SK-N-SH treated with all-trans-retinoic acid at 6 μM for 48 hours (cell line): ENCODE data around the gene DNER.

ENCODE experiments used
- ATAC-seq: fragments of 200-7000 bp; cut with Tn5 transposase; 3 replicates; pipeline ENCODE4 v1.9.1; 2020; ENCODE audit warnings: mild to moderate bottlenecking, moderate library complexity
- ARNTL ChIP-seq: fragments of 450-650 bp; formaldehyde crosslinking; IDR thresholded peaks from 2 replicates; pipeline ENCODE4 v1.5.0; 2020; ENCODE audit warnings: low read depth, mild to moderate bottlenecking, moderate library complexity, borderline replicate concordance
- CSDC2 ChIP-seq: fragments of 250-450 bp; sonication (Bioruptor Pico); IDR thresholded peaks from 2 replicates; pipeline ENCODE4 v1.5.0; 2020; ENCODE audit warnings: mild to moderate bottlenecking, moderate library complexity
- CSRNP3 ChIP-seq: fragments of 250-450 bp; sonication (Bioruptor Pico); IDR thresholded peaks from 2 replicates; pipeline ENCODE4 v1.5.1; 2021; ENCODE audit warnings: mild to moderate bottlenecking, moderate library complexity
- ESRRG ChIP-seq: fragments of 250-450 bp; sonication (Bioruptor Pico); IDR thresholded peaks from 2 replicates; pipeline ENCODE4 v1.6.1; 2021; ENCODE audit warnings: mild to moderate bottlenecking
- GLIS3 ChIP-seq: fragments of 250-450 bp; sonication (Bioruptor Pico); IDR thresholded peaks from 2 replicates; pipeline ENCODE4 v1.5.0; 2020; ENCODE audit warnings: mild to moderate bottlenecking, moderate library complexity
- ISL1 ChIP-seq: fragments of 250-450 bp; sonication (Bioruptor Pico); IDR thresholded peaks from 2 replicates; pipeline ENCODE4 v2.1.2; 2022; ENCODE audit warnings: mild to moderate bottlenecking, moderate library complexity
- OSR1 ChIP-seq: fragments of 250-450 bp; sonication (Bioruptor Pico); IDR thresholded peaks from 2 replicates; pipeline ENCODE4 v1.8.0; 2022; ENCODE audit warnings: moderate library complexity, mild to moderate bottlenecking, inconsistent platforms
- PATZ1 ChIP-seq: fragments of 250-450 bp; sonication (Bioruptor Pico); IDR thresholded peaks from 2 replicates; pipeline ENCODE4 v1.8.0; 2020; ENCODE audit warnings: mild to moderate bottlenecking, moderate library complexity, borderline replicate concordance
- PPARA ChIP-seq: fragments of 250-450 bp; sonication (Bioruptor Pico); IDR thresholded peaks from 2 replicates; pipeline ENCODE4 v1.5.0; 2020; ENCODE audit warnings: mild to moderate bottlenecking, borderline replicate concordance
- RARB ChIP-seq: fragments of 250-450 bp; sonication (Bioruptor Pico); IDR thresholded peaks from 2 replicates; pipeline ENCODE4 v1.8.0; 2021; ENCODE audit warnings: mild to moderate bottlenecking, moderate library complexity
- TCF4 ChIP-seq: fragments of 250-450 bp; sonication (Bioruptor Pico); IDR thresholded peaks from 2 replicates; pipeline ENCODE4 v1.8.0; 2021; ENCODE audit warnings: mild to moderate bottlenecking, moderate library complexity, borderline replicate concordance
- TOX ChIP-seq: fragments of 250-450 bp; sonication (Bioruptor Pico); IDR thresholded peaks from 2 replicates; pipeline ENCODE4 v1.8.0; 2021; ENCODE audit warnings: mild to moderate bottlenecking, moderate library complexity, borderline replicate concordance
- TSHZ2 ChIP-seq: fragments of 250-450 bp; sonication (Bioruptor Pico); IDR thresholded peaks from 2 replicates; pipeline ENCODE4 v1.5.0; 2020; ENCODE audit warnings: mild to moderate bottlenecking, moderate library complexity
- ZC3H10 ChIP-seq: fragments of 250-450 bp; sonication (Bioruptor Pico); IDR thresholded peaks from 2 replicates; pipeline ENCODE4 v1.5.1; 2021; ENCODE audit warnings: mild to moderate bottlenecking, moderate library complexity
- ZFP3 ChIP-seq: fragments of 250-450 bp; sonication (Bioruptor Pico); IDR thresholded peaks from 2 replicates; pipeline ENCODE4 v1.5.0; 2020; ENCODE audit warnings: mild to moderate bottlenecking, moderate library complexity
- ZFP30 ChIP-seq: fragments of 450-650 bp; formaldehyde crosslinking; IDR thresholded peaks from 2 replicates; pipeline ENCODE4 v1.5.0; 2022; ENCODE audit warnings: mild to moderate bottlenecking, moderate library complexity
- ZNF70 ChIP-seq: fragments of 450-650 bp; formaldehyde crosslinking; IDR thresholded peaks from 2 replicates; pipeline ENCODE4 v1.5.0; 2020; ENCODE audit warnings: mild to moderate bottlenecking, moderate library complexity
- ZNF8 ChIP-seq: fragments of 450-650 bp; formaldehyde crosslinking; IDR thresholded peaks from 2 replicates; pipeline ENCODE4 v1.5.0; 2020; ENCODE audit warnings: mild to moderate bottlenecking, moderate library complexity
- TF ChIP-seq, protein P1 (sequence below): fragments of 250-450 bp; sonication (Bioruptor Pico); IDR thresholded peaks from 2 replicates; pipeline ENCODE4 v1.5.1; 2020; ENCODE audit warnings: low read depth, mild to moderate bottlenecking, moderate library complexity
- TF ChIP-seq, protein P2 (sequence below): fragments of 250-450 bp; sonication (Bioruptor Pico); IDR thresholded peaks from 2 replicates; pipeline ENCODE4 v1.8.0; 2021; ENCODE audit warnings: low read depth, mild to moderate bottlenecking, moderate library complexity, borderline replicate concordance

DNER gene

GRCh38 chr2:229629039-229629438 lies 85.3 kb downstream of the DNER start:
- ATAC-seq: no peak
- TF ChIP-seq TCF4 (CRISPR knock-in tag): no peak
- TF ChIP-seq RARB (CRISPR knock-in tag): no peak
- TF ChIP-seq ISL1: no peak
- no peak for TF ChIP-seq ZFP3 (CRISPR knock-in tag)
- TF ChIP-seq CSDC2 (CRISPR knock-in tag): no peak

GRCh38 chr2:229627728-229628127 lies 86.6 kb downstream of the DNER start:
- TF ChIP-seq, protein P1, sequence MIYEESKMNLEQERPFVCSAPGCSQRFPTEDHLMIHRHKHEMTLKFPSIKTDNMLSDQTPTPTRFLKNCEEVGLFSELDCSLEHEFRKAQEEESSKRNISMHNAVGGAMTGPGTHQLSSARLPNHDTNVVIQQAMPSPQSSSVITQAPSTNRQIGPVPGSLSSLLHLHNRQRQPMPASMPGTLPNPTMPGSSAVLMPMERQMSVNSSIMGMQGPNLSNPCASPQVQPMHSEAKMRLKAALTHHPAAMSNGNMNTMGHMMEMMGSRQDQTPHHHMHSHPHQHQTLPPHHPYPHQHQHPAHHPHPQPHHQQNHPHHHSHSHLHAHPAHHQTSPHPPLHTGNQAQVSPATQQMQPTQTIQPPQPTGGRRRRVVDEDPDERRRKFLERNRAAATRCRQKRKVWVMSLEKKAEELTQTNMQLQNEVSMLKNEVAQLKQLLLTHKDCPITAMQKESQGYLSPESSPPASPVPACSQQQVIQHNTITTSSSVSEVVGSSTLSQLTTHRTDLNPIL: no peak
- no peak for TF ChIP-seq PPARA (CRISPR knock-in tag)
- TF ChIP-seq RARB (CRISPR knock-in tag): no peak
- TF ChIP-seq ARNTL (CRISPR knock-in tag): no peak
- TF ChIP-seq ZC3H10 (CRISPR knock-in tag): no peak
- TF ChIP-seq ZFP3 (CRISPR knock-in tag): no peak
- TF ChIP-seq OSR1 (CRISPR knock-in tag): no peak
- no peak for TF ChIP-seq TOX
- no peak for TF ChIP-seq ZNF70 (CRISPR knock-in tag)
- TF ChIP-seq TCF4 (CRISPR knock-in tag): no peak
- TF ChIP-seq CSRNP3 (CRISPR knock-in tag): no peak
- TF ChIP-seq, protein P2, sequence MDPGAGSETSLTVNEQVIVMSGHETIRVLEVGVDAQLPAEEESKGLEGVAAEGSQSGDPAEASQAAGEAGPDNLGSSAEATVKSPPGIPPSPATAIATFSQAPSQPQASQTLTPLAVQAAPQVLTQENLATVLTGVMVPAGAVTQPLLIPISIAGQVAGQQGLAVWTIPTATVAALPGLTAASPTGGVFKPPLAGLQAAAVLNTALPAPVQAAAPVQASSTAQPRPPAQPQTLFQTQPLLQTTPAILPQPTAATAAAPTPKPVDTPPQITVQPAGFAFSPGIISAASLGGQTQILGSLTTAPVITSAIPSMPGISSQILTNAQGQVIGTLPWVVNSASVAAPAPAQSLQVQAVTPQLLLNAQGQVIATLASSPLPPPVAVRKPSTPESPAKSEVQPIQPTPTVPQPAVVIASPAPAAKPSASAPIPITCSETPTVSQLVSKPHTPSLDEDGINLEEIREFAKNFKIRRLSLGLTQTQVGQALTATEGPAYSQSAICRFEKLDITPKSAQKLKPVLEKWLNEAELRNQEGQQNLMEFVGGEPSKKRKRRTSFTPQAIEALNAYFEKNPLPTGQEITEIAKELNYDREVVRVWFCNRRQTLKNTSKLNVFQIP (CRISPR knock-in tag): no peak
- TF ChIP-seq ZNF8 (CRISPR knock-in tag): no peak
- TF ChIP-seq TSHZ2: no peak
- no peak for TF ChIP-seq ZFP30 (CRISPR knock-in tag)
- ATAC-seq: no peak

GRCh38 chr2:229622495-229623355 lies 91.6 kb downstream of the DNER start:
- TF ChIP-seq ZNF70 (CRISPR knock-in tag): no peak
- TF ChIP-seq ESRRG: no peak
- no peak for TF ChIP-seq TOX
- no peak for ATAC-seq

GRCh38 chr2:229620759-229621158 lies 93.6 kb downstream of the DNER start:
- TF ChIP-seq RARB (CRISPR knock-in tag): no peak
- ATAC-seq: no peak

- no peak for ATAC-seq
- no peak for TF ChIP-seq PPARA (CRISPR knock-in tag)
- TF ChIP-seq ZFP30 (CRISPR knock-in tag): no peak
- TF ChIP-seq ISL1: no peak
- no peak for TF ChIP-seq ARNTL (CRISPR knock-in tag)
- no peak for TF ChIP-seq ZNF70 (CRISPR knock-in tag)
- TF ChIP-seq TSHZ2: no peak
- TF ChIP-seq GLIS3: no peak
- no peak for TF ChIP-seq PATZ1 (CRISPR knock-in tag)
- no peak for TF ChIP-seq CSRNP3 (CRISPR knock-in tag)
Observed at GRCh38 chr2:229620289-229620688, 94.1 kb downstream of the DNER start.
